ENCODE results near the gene CBX8.
A peak's percentile ranks its signal among the peaks of the same experiment; 100 is the strongest.

CBX8 gene

DNA sequence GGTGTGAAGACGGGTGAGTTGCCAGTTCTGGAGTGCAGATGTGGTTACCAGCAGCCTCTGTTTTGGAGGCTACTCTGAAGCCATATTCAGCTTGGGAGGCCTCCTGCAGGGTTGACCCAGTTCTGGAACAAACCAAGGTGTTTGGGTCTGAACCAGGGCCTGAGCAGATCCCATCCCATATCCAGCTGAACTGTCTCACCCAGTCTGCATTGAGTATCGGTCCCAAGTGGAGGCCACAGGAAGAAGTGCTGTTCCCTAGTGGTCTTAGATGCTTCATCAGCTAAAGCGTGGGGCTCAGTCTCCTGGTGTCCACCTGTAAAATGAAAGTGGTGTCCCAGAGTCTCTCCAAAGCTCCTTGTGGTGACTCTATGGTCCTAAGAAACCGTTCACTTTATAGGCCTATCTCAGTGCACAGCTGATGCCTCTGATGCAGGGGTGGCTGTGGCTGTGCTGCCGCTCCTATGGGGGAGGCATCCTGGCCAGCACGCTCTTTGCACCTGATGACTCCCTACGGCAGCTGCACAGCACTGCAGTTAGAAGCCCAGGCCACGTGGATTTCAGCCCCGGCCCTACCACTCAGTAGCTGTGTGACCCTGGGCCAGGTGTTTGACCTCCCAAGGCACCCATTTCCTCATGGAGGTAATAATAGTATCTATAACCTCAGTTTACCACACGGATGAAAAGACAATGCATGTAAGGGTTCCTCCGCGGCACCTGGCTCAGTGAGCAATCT is 21.3 kb upstream of the CBX8 start:
- no peak for DNase-seq

DNA sequence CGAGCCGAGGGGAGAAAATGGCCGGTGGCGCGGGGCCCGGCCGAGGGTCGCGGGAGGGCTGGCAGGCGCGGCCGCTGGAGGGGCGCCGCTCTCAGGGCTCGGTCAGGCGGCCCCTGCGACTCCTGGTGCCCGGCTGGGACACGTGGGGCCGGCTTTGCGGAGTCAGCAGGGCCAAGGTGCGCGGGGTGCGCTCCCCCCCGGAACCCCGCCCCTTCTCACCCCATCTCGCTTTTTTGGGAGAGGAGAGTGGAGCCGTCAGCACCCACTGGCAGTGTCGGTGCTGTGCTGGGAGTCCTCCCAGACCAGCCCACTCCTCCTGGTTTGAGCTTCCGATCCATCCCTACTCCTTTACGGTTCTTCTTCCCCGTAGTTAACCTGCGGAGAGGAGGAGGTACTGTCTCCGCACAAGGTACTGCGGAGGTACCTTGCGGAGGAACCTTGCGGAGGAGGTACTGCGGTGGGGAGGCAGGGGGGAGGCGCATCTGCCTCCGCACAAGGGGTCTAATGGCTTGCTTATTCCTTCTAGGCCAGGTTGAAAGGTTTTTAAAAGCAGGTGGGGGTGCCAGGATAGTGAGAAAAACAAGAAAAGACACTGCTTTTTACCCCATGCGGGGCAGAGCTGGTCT is 19.1 kb upstream of the CBX8 start:
- DNase-seq, result no peak

DNA sequence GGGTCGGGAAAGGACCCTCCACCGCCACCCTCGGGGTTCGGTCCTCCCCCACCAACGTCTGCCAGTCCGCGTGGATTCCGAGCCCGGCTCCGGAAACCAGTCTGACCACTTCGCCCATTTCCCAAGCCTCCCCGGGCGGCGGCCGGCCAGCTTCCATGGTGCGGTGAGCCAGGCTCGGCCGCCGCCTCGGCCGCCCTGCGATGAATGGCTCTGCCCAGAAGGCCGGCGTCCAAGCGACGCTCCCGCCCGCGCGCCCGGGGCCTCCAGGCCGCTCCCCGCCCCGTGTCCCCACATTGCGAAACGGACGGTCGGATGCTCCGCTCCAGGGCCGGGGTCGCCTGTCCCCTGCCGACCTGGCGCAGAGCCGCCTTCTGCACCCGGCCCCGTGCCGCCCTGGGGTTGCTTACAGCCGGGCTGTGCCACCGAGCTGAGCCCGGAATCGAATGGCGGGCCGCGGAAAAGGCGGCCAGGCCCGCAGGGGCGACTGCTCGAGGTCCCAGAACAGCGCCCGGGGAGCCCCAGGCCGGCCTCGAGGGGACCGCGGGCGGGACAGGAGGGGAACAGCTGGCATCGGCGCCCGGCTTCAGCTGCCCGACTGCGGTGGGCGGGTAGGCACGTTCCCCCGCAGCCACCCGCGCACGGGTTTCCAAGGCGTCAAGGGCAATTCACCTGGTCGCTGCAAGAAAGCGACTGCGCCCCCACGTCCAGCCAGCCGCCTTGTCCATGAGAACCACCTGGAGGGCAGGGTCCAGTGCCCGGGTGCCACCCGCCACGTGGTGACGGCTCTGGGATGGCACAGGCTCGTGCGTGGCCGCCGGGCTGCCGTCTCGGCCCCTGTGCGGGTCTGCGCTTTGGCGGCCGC is 18.3 kb upstream of the CBX8 start:
- DNase-seq, result no peak

DNA sequence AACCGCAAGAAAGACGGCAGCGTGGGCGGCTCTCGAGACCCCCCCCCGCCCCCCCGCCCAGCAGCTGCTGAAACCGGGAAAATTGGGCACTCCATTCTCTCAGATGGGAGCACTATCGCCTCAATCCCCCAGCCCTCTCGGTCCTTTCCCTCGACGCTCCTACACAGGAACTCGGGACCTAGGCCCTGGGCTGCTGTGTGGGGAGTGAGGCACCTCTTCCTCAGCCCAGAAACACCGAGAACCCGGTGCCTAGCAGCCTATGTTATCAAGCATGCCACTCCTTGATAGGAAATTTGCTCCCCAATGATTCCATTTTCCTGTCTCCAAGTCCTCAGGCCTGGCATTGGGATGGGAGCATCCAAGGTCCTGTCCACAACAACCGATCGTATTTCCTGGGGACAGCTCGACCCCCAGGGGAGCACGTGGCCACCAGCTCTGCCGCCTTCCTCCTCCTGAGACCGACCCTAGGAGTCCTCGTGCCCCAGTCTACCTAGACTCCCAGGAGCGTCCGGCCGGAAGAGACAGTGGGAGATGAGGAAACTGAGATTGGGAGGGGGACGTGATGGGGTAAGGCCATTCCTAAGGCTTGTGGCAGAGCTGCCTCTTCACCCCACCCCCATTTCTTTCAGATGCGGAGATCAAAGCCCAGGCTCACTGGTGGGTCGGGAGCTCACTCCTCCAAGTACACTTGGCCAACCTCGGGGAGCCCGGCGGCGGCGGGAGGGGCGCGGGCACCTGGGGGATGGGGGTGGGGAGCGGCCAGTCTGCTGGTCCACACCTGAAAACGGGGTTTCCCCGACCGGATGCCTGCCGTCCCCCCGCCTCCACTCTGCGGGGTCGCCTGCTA is 17.5 kb upstream of the CBX8 start:
- DNase-seq, result no peak

DNA sequence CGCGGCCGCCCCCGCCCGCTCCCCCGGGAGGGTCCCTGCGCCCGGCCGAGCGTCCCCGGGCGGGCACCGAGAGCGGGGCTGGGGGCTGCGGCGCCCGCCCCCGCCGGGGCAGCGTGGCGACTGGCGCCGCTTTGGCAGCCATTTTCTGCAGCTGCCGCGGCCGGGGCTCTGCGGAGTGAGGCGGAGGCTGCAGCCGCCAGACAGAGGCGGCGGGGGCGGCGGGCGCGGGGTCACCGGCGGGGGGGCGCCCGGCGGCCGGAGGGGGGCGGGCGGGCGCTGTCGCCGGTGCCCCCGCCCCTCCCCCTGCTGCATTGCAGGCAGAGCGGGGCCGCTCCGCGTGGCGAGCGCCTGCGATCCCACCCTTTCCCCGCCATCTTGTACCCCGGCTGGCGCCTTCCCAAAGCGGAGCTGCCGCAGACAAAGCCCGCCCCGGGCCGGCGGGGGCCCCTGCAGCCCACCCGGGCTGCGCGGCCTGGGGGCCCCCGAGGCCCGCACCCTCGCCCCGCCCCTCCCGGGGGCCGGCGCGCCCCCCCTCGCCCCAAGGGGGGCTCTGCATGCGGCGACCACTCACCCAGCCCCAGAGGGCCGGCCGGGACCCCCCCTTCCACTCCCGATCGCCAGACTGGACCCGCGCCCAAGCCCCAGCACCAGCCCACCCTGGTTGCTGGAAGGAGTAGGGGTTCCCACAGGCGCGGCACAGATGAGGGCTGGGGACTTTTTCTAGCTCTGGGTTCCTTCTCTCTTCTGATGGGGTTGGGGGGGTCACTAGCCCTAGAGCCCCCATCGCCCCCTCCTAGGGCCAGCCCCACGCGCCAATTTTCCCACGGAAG is 16.6 kb upstream of the CBX8 start:
- no peak for DNase-seq

DNA sequence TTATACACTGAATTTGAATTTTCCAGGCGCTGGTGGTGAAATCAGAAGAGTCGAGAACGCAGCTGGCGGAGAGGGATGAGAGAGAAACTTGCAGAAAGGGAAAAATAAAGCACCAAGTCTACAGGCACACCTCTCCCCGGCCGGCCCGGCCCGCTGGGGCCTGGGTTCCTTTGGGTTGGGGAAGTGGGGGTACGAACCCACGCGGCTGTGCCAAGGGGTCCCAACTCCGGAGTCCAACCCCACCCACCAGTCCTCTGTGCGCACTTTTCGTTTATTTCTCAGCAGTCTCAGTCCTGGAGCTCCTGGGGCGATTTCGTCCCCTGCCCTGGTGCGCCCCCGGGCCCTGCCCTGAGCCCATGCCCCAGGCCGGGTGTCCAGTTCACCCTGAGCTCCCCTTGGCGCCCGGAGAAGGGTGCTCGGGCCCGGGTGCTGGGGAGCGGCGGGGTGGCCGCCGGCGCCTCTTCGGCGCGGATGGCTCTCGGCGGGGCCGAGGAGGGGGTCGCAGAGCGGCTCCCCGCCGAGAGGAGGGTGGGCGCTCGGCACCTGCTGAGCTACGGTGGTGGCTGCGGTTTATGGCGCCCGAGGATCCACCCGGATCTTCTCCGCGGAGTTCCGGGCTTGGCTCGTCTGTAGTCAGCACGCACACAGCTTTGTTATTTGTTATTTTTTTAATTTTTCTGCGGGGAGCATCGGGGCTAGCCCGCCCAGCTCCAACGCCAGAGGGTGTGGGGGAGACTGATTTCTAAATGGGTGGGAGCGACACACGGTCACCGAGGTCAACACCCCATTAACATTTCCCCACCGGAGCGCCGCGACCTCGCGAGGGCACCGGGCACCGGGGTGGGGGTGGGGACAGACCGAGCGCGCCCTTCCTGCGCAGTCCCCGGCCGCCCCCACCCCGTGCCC is 15.7 kb upstream of the CBX8 start:
- no peak for DNase-seq

DNA sequence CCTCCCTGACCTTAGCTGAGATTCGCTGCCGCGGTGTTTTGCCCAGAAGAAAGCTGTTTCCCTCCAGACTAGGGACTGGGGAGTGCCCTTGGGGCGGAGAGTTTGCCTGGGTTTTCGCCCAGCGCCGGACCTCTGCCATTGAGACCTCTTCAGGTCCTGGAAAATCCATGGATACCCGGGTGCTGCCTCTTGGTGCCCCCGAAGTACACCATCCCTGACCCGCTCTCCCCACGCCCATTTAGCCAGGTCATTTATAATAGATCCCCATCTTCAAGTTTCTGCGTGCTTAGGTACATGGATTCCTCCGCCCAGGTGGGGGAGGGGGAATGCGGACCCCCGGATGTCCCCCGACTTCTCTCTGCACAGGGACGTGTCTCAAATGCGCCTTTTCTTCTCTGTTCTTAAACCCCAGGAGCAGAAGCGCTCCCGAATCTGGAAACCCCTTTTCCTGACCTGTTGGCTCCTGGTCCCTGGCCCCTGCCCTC is 15.0 kb upstream of the CBX8 start:
- DNase-seq, result no peak

DNA sequence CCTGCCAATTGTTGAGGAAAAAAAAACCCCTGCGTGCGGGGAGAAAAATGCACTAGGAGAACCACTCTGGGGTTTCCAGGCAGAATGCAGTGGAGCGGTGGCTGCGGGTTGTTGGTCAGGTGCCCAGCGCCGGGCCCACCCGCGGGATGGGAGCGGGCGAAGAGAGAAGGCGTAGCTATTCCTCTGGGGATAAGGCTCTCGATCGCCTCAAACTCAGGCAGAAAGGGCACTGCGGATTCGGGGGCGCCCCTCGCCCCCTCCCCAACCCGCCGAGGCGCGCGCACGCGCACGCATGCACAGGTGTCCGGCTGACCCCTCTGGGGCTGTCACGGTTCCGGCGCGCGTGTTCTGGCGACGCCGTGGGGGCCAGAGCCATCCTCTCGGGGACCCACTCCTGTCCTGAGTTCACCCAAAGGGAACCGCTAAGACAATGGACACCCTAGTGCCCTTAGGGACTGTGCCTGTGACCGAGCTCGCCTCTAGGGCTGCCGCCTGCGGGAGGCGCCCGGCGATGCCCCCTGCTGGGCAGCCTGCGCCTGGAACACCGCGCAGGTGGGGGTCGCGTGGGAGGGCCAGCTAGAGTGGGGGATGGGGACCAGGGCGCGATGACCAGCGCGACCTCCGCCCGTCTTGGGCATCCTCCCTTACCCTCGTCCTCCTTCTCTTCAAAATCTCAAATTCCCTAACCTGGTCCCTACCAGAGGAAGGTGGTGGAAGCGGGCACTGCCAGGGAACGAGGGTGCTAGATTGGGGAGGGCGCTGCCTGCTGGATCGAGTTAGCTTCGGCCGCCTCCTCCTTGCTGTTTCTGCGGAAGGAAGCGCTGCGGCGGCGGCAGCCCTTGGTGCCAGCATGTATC is 14.4 kb upstream of the CBX8 start:
- DNase-seq, result peak; percentile 71

DNA sequence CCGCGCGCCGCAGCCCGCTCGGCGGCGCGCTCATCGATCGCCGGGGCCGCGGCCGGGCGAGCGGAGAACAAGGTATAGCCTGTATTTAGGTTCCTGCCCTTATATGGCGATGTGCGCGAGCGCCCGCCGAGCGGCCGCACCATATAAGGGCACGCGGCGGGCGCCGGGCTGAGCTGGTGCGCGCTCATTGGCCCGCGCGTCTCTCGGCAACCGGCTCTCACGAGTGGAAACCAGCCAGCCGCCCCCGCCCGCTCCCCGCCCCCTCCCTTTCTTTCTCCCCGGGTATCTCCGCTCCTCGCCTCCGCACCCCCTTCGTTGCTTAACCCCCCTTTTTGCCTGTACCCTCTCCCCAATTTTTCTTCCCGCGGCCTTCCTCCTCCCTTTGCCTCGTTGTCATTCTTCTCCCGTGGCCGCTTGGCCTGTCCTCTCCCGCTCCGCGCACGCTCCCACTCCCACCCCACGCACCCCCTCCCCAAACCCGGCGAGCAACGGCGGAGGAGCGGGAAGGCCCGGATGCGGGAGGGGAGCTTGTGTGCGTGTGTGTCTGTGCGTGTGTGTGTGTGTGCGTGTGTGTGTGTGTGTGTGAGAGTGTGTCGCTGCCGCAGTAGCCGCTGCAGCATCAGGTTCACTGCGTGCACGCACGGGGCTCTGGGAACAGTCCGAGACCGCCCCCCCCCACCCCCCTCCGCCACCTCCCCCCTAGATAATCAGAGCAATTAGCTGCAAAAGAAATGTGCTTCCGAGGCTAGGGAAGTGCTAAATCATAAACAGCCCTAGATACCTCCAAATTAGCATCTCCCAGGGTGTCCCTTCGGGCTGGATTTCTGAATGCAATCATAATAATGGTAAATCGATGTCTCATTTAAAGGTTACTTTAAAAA is 13.5 kb upstream of the CBX8 start:
- DNase-seq, result peak; percentile 90

DNA sequence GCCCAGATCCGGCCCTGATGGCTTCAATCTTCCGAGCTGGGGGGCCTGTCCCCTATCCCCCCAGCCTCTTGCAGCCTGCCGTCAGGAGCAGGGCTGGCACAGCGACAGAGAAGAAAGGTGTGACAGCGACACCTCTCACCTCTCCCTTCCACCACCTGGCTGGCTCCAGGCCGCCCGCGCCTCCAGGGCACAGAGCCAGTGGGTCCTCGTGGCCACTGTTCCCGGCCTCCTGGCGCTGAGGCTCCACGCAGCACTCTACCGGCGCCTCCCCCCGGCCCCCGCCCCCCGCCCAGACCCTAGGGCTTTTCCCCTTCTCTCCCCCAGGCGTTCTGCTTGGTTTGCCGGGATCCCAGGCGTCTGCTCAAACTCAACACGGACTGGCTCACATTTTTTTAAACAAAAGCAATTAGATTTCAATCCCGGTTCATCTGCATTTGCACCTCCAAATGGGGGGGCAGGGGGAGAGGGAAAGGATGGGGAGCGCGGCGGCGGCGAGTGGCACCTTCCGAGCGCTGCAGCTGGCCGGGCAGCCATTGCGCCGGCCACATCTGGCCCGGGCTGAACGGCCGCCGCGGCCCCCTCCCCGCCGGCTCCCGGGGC is 12.8 kb upstream of the CBX8 start:
- DNase-seq, result no peak

DNA sequence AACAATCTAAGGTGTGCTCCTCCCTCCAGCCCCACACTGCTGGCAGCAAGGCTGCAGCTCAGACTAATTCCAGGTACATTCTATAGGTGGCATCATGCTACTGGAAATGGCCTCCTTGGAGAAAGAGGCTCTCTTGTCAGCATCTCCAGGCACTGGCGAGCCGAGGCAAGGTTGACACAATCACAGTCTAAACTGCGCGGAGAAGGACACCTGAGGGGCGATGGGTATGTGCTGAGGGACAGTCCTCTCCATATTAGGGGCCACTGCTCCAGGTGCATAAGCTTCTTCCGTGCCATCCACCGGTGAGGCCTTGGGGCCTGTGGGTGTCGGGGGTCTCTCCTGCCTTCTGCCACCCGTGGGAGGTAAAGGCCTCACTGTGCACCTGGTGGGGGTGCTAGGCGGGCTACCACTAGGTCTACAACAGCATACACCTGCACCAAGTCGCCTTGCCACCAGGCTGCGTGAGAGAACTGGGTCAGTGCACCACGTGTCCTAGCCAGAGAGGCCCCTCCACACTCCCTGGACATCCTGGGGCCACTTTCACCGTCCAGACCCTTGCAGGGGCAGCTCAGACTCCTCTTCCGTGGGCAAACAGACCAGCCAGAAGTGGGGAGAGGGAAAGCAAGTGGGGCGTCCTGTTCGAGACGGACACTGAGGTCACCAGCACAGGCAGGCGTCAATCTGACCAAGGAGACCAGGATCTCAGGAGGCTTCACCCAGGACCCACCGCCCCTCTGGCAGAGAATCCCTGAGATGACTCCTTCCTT is 12.1 kb upstream of the CBX8 start:
- DNase-seq, result peak; percentile 84

DNA sequence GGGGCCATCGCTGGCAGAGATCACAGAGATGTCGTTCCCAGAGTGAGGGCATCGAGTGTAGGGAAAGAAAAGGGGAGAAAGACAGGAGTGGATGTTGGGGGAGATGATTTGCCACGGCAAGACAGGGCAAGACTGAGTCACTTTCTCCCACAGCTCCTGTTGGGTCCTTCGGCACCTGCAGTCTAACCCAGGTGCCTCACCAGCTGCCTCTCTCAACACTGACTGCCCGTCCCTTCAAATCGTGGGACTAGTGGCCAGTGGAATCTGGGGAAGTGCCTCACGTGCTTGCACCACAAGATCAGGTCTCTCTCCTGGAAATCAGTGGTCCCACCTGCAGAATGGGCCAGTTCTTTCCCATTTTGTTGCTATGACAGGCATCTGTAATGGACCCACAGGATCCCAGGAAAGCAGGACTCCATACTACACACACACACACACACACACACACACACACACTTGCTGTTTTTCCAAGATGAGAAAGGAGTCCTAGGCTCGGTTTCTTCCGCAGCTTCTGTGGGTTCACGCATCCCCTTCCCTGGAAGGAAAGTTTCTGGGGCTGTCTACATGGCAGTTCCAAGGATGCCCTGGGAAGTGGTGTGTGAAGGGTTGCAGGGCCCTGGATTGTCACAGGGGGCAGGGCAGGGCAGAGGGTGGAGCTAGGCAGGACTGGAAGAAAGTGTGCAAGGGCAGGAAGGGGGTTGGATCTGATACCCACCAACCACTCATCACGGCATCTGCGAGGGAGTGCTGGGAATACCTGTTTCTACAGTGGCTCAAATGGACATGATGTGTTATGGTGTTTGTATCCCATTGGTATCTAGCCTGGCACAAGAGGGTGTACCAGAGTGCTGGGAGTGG is 10.2 kb upstream of the CBX8 start:
- no peak for DNase-seq

DNA sequence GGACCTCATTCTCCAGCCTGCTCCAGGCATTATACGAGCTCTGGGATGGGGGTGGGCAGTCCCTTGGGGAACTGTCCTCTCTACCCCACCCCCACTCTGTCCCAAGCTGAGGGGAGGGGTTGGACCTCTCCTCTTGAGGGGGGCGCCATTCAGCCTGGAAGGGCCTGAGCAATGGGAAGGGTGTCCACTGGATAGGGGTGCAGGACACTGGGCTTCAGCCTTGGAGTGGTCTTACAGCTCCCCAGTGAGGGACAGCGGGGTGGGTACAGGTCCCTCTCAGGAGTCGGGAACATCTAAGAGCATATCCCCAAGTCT is 9.5 kb upstream of the CBX8 start:
- DNase-seq, result no peak

DNA sequence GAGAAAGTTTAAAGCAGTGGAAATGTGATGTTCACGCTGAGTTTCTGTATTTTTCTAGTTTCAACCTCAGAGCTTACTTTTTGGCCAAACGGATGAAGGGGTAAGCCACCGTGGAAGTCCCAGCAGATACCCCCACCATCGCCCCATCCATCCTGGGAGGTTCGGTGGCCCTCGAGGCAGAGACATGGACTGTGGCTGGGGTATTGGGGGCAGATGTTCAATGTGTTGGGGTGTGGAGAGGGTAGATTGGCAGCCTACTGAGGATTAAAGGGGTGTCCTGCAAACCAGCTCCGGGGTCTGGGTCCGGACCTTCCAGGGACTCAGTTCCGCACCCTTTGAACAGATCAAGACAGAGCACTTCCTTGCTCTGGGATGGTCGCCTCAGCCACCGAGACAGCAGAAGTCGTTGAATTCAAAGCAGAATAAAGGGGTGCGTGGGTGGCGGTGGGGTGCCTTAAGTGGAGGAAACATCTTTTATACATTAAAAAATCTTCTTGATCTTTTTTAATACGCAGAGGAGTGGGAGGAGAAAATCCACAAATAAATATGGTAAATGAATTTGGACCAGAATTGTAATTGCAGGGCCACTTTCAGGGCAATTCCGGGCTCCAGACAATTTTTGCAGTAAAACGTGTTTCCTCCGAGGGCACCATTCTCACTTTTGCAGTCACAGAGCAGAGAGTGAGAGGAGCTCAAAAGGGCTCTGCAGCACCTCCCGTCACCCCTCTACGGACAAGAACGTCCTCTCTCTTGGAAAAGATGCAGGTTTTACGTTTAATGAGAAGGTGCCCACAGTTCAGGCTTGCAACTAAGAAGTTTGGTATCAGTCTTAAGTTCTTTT is 8.2 kb upstream of the CBX8 start:
- no peak for DNase-seq

DNA sequence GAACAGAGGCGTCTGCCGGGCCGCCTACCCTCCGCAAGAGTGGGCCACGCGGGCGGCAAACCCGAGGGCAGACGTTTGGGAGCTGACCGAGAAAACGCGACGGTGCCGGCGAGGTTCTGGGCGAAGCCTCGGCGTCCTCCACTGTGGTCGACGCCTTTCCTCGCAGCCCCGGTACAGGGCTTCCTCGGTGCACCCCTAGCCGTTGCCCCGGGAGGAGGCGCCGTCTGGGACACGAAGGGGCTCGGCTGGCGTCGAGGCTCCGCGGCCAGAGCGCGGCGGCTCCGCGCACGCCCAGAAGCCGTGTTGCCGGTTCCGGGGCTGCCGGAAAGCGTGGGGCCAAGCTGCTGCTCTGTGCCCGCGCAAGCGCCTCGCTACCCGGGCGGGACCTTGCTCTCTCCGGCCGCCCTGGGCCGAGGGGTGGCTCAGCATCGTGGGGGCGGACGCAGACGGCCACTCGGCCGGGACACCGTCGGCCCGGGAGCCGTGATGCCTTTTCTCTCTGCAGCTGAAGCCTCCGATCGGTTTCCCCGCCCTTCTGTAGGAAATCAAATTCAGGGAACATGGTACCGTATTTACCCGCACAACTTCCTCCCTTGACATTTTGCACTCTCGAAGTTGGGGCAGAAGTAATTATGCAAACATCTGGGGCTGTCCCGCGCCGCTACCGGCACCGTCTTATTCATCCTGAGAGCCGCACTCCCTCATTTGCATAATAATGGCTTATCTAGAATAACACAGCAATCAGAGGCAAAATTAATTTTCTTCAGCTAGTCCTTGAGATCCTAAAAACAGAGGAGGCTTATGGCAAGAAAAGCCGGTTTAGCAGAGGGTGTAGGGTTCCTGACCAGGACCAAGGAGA is 7.3 kb upstream of the CBX8 start:
- DNase-seq, result no peak
